Gastrocnemius medialis (tissue), 4 donors: ENCODE results near the gene LTK. TPM values are rescaled to one million over a fixed set of nuclear protein-coding genes. Genes with fewer than 3 reads are reported as not detected.

ENCODE experiments used
- ATAC-seq, 2 donors: fragments of 150-250 bp; one replicate each; pipeline ENCODE4 v1.9.1; 2016
- DNase-seq, 2 donors: peaks; one replicate each; pipeline ENCODE4 v3.0.0-alpha.2; 2019
- H3K27ac ChIP-seq, 4 donors: fragments of 200-600 bp; sonication (generic); 1 replicate in 1 of 4; 2 replicates in 3 of 4; pipeline ENCODE4 v1.5.1; 2016 to 2018; ENCODE audit warnings: mild to moderate bottlenecking in 2 of 4, moderate library complexity in 1 of 4
- H3K27me3 ChIP-seq, 3 donors: fragments of 200-600 bp; sonication (generic) in 2 of 3; 1 replicate in 1 of 3; 2 replicates in 2 of 3; pipeline versions ENCODE4 v1.5.1 to v1.6.0; 2016 to 2019; ENCODE audit warnings: mild to moderate bottlenecking in 1 of 3, moderate library complexity in 1 of 3
- H3K36me3 ChIP-seq, 2 donors: fragments of 200-600 bp; sonication (generic) in 1 of 2; one replicate each; pipeline ENCODE4 v1.5.1; 2017 to 2018
- H3K4me1 ChIP-seq, 2 donors: fragments of 200-600 bp; sonication (generic) in 1 of 2; one replicate each; pipeline ENCODE4 v1.5.1; 2016 to 2017; ENCODE audit warnings: mild to moderate bottlenecking in 2 of 2
- H3K4me3 ChIP-seq, 4 donors: fragments of 200-600 bp; sonication (generic) in 3 of 4; 1 replicate in 1 of 4; 2 replicates in 3 of 4; pipeline ENCODE4 v1.5.1; 2016 to 2019; ENCODE audit warnings: mild to moderate bottlenecking in 2 of 4
- H3K9me3 ChIP-seq, 3 donors: fragments of 200-600 bp; sonication (generic) in 2 of 3; 1 replicate in 1 of 3; 2 replicates in 2 of 3; pipeline ENCODE4 v1.5.1; 2016 to 2019
- CTCF ChIP-seq, 5 experiments: fragments of 450-650 bp in 3 of 5; fragments of 200-600 bp in 2 of 5; sonication (generic) in 2 of 5; IDR thresholded peaks in 4 of 5; conservative IDR thresholded peaks in 1 of 5; 1 replicate in 4 of 5; 2 replicates in 1 of 5; pipeline ENCODE4 v1.5.1; 2016 to 2019; ENCODE audit warnings: antibody characterized with exemption in 5 of 5, mild to moderate bottlenecking in 3 of 5, moderate library complexity in 3 of 5
- POLR2A ChIP-seq, 2 donors: fragments of 450-650 bp; IDR thresholded peaks; one replicate each; pipeline ENCODE4 v1.6.1; 2017; ENCODE audit warnings: antibody characterized with exemption in 2 of 2, mild to moderate bottlenecking in 2 of 2, moderate library complexity in 2 of 2
- in situ Hi-C, 4 donors: fragments of 200-750 bp; cut with MboI; loops; one replicate each; pipeline versions ENCODE4 v1.15.0 to v1.8.0; 2017; ENCODE audit warnings: low sequenced_read_pairs in 4 of 4
- intact Hi-C: fragments of 100-400 bp; cut with DNase I; formaldehyde crosslinking; loops from one replicate; pipeline ENCODE4 v1.15.1; 2023; ENCODE audit warnings: low total_unique reads
- total RNA-seq, 4 donors: library from RNA; depleted of rRNA; stranded (reverse); fragments of >200 nt; gene quantifications; one replicate each; pipeline versions ENCODE4 v1.1.0 to v1.2.3, GENCODE V29; 2016

LTK gene
- total RNA-seq, 4 donors from 2014 or later: 0.34 to 0.68 TPM; not detected in 2

DNA sequence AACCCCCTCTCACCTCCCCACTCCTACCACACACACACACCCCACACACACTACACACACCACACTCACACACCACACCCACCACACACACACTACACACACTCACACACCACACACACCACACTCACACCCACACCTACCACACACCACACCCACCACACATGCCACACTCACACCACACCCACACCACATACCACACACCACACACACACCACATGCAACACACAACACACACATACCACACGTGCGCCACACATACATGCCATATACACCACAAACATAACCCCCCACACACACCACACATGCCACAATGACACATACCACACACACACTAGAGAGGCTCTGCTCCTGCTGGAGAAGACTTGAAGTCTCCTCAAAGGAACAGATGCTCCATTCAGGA is 25.8 kb downstream of the LTK start:
- no peak for DNase-seq
- no peak overlapping the region for H3K4me3 ChIP-seq
- intact Hi-C loops (no loop called here), in situ Hi-C loops (no loop called here)
- H3K27me3 ChIP-seq: peaks cover 36 to 46% (median 46%) of the 10 kb centered on the region in 3 donors
- peaks cover 0 to 2% of the 10 kb centered on the region in 2 donors for H3K36me3 ChIP-seq
- H3K9me3 ChIP-seq: no peaks in the 10 kb centered on the region
- no peak for ATAC-seq
- peaks cover 4 to 6% of the 10 kb centered on the region in 2 donors for H3K4me1 ChIP-seq
- TF ChIP-seq CTCF (IDR thresholded peaks at IDR 0.05 in 4 of 5, conservative IDR thresholded peaks at IDR 0.05 in 1 of 5) (no peak), POLR2A (IDR thresholded peaks at IDR 0.05) (no peak)
- no peak overlapping the region for H3K27ac ChIP-seq

GRCh38 chr15:41487381-41487780 is 26.2 kb downstream of the LTK start:
- H3K27ac ChIP-seq: no peak overlapping the region
- in situ Hi-C loops: no loop called here
- H3K4me3 ChIP-seq: no peak overlapping the region
- no peak for DNase-seq
- TF ChIP-seq POLR2A (IDR thresholded peaks at IDR 0.05) (no peak), CTCF (IDR thresholded peaks at IDR 0.05 in 4 of 5, conservative IDR thresholded peaks at IDR 0.05 in 1 of 5) (no peak)
- peaks cover 0 to 2% of the 10 kb centered on the region in 2 donors for H3K4me1 ChIP-seq
- H3K27me3 ChIP-seq: peaks cover 32 to 42% (median 42%) of the 10 kb centered on the region in 3 donors
- ATAC-seq: no peak
- H3K36me3 ChIP-seq: peaks cover 0 to 6% of the 10 kb centered on the region in 2 donors
- H3K9me3 ChIP-seq: no peaks in the 10 kb centered on the region
- intact Hi-C loops: no loop called here

GRCh38 chr15:41486286-41486685 is 27.3 kb downstream of the LTK start:
- Histone ChIP-seq H3K4me3 (no peak overlapping the region), H3K4me1 (no peaks in the 10 kb centered on the region), H3K36me3 (peaks cover 0 to 17% of the 10 kb centered on the region in 2 donors), H3K27me3 (peaks cover 21 to 33% (median 31%) of the 10 kb centered on the region in 3 donors), H3K27ac (no peak overlapping the region), H3K9me3 (no peaks in the 10 kb centered on the region)
- in situ Hi-C loops (no loop called here), intact Hi-C loops (no loop called here)
- TF ChIP-seq POLR2A (IDR thresholded peaks at IDR 0.05): no peak
- no peak for TF ChIP-seq CTCF (IDR thresholded peaks at IDR 0.05 in 4 of 5, conservative IDR thresholded peaks at IDR 0.05 in 1 of 5)
- DNase-seq (no peak), ATAC-seq (no peak)

DNA sequence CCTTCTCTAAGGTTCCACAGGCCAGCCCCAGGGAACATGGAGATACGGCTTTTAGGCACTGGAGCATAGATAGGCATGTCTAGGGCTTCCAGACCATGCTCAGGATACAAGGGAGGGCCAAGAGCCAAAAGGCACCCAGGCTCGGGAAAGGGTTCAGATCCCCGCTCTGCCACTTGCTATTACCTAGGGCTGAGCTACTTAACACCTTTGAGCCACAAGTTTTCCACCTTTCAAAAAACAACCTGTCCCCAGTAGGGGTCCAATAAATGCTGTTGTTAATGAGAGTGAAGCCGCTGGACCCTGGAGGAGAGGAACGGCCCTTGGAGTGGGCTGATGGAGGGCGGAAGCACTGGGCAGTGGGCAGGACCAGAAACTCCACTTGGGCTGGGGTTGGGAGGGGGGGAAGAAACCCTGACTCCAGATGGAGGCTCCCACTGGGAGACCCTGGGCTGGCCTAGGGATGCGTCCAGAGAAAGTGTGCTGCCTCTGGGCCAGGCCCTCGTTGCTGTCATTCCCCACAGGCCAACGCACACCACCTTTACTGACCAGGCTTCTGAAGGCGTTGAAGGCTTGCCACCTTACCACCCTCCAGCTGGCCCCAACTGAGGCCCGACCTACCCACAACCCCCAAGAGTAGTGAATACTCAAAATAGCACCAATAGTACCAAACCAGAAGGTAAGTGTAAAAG is 28.5 kb downstream of the LTK start:
- no peak for DNase-seq
- H3K36me3 ChIP-seq: peaks cover 0 to 28% of the 10 kb centered on the region in 2 donors
- no peaks in the 10 kb centered on the region for H3K9me3 ChIP-seq
- H3K27me3 ChIP-seq: peaks cover 9 to 21% (median 19%) of the 10 kb centered on the region in 3 donors
- ATAC-seq: no peak
- no peak overlapping the region for H3K4me3 ChIP-seq
- intact Hi-C loops: no loop called here
- in situ Hi-C loops: no loop called here
- H3K4me1 ChIP-seq: no peaks in the 10 kb centered on the region
- TF ChIP-seq POLR2A (IDR thresholded peaks at IDR 0.05) (no peak), CTCF (IDR thresholded peaks at IDR 0.05 in 4 of 5, conservative IDR thresholded peaks at IDR 0.05 in 1 of 5) (no peak)
- H3K27ac ChIP-seq: no peak overlapping the region
